Activated T-cell treated with anti-CD3 and anti-CD28 coated beads for 48 hours (primary cell): ENCODE data around the gene TAGLN3.

ENCODE experiments used
- DNase-seq: peaks from one replicate; pipeline ENCODE4 v3.0.0-alpha.2; 2020; ENCODE audit warnings: low read depth

Gene TAGLN3

GRCh38 chr3:111998636-111999483 lies at the start of gene TAGLN3:
TSS of gene TAGLN3 (plus strand) at chr3:111998922. CDS start at chr3:111999423, 501 bp downstream.
- no peak for DNase-seq

GRCh38 chr3:111949712-111950111 lies 49.0 kb upstream of the TAGLN3 start:
- DNase-seq = no peak

- DNase-seq = no peak
Observed at GRCh38 chr3:111951032-111951431, 47.7 kb upstream of the TAGLN3 start.

GRCh38 chr3:111952086-111952485 lies 46.6 kb upstream of the TAGLN3 start:
- DNase-seq = no peak

- no peak for DNase-seq
Observed at GRCh38 chr3:111952866-111953450, 45.8 kb upstream of the TAGLN3 start.

- no peak for DNase-seq
Observed at GRCh38 chr3:111954228-111954990, 44.3 kb upstream of the TAGLN3 start.

GRCh38 chr3:111955876-111956275 lies 42.8 kb upstream of the TAGLN3 start:
- DNase-seq = no peak

GRCh38 chr3:111956449-111956848 lies 42.3 kb upstream of the TAGLN3 start:
- no peak for DNase-seq

GRCh38 chr3:111956995-111957734 lies 41.6 kb upstream of the TAGLN3 start:
- DNase-seq = no peak

- no peak for DNase-seq
Observed at GRCh38 chr3:111961461-111962164, 37.1 kb upstream of the TAGLN3 start.

- no peak for DNase-seq
Observed at GRCh38 chr3:111963424-111963823, 35.3 kb upstream of the TAGLN3 start.

- DNase-seq = no peak
Observed at GRCh38 chr3:111965484-111965883, 33.2 kb upstream of the TAGLN3 start.

- no peak for DNase-seq
Observed at GRCh38 chr3:111967068-111967467, 31.7 kb upstream of the TAGLN3 start.

GRCh38 chr3:111967651-111968274 lies 31.0 kb upstream of the TAGLN3 start:
- peak; percentile 72 for DNase-seq

- DNase-seq = no peak
Observed at GRCh38 chr3:111968319-111969054, 30.2 kb upstream of the TAGLN3 start.

- no peak for DNase-seq
Observed at GRCh38 chr3:111970376-111970775, 28.3 kb upstream of the TAGLN3 start.

- no peak for DNase-seq
Observed at GRCh38 chr3:111971533-111972130, 27.1 kb upstream of the TAGLN3 start.

- DNase-seq = no peak
Observed at GRCh38 chr3:111972891-111973290, 25.8 kb upstream of the TAGLN3 start.

- no peak for DNase-seq
Observed at GRCh38 chr3:111975131-111975530, 23.6 kb upstream of the TAGLN3 start.

- no peak for DNase-seq
Observed at GRCh38 chr3:111976254-111976653, 22.5 kb upstream of the TAGLN3 start.
